AG04450 (cell line): ENCODE data around the gene C17orf100. TPM values are rescaled to one million over a fixed set of nuclear protein-coding genes. Genes with fewer than 3 reads are reported as not detected.

ENCODE experiments used
- CTCF ChIA-PET: fragments of 300-600, 350-600 bp; formaldehyde crosslinking; extraction: SDS; loops from one replicate; lab custom pipeline; 2022; ENCODE audit warnings: antibody characterized with exemption, inconsistent platforms; lab: Charles Lee
- POLR2A ChIA-PET: fragments of 350-600 bp; formaldehyde crosslinking; extraction: SDS; loops from one replicate; lab custom pipeline; 2021; ENCODE audit warnings: antibody characterized with exemption, inconsistent platforms; lab: Yijun Ruan, JAX
- DNase-seq: peaks from one replicate; pipeline ENCODE4 v3.0.0-alpha.2; 2011; ENCODE audit warnings: low read depth, low spot score
- H3K27ac ChIP-seq: one replicate; pipeline ENCODE4 v1.5.1; 2012; ENCODE audit warnings: low read depth, low read length, control low read depth
- H3K27me3 ChIP-seq: one replicate; pipeline ENCODE4 v1.6.0; 2012; ENCODE audit warnings: low read length; ENCODE audit not compliant: control insufficient read depth, insufficient read depth
- H3K4me3 ChIP-seq: 2 replicates; pipeline ENCODE4 v1.5.1; 2011; ENCODE audit warnings: mild to moderate bottlenecking, low read depth, low read length, control low read depth
- H3K9me3 ChIP-seq: 2 replicates; pipeline ENCODE4 v1.5.1; 2012; ENCODE audit warnings: low read length; ENCODE audit not compliant: control insufficient read depth, insufficient read depth
- CTCF ChIP-seq: IDR thresholded peaks from 2 replicates; pipeline ENCODE4 v1.5.1; 2011; ENCODE audit warnings: low read depth, low read length, control low read depth, inconsistent platforms
- polyA plus RNA-seq: library from polyadenylated mRNA; depleted of rRNA; stranded (reverse); fragments of >200 nt; gene quantifications from 2 replicates; pipeline ENCODE4 v1.2.3, GENCODE V29; 2011

The C17orf100 gene
- polyA plus RNA-seq, 1 experiment, result 1.8 TPM

- peaks cover 24% of the 10 kb centered on the region for H3K27me3 ChIP-seq
- no peak overlapping the region for H3K4me3 ChIP-seq
- DNase-seq, result no peak
- ChIA-PET CTCF (interaction anchor here (0.6 to 5.3 kb wide), 4 partner anchors 153 to 242 kb away, joined by 3 to 65 read pairs (median 20); no protein-coding TSS in a partner anchor), POLR2A (interaction anchor here (0.6 to 1.1 kb wide), 2 partner anchors 351 to 1579 kb away, joined by 3 read pairs; no protein-coding TSS in a partner anchor)
- TF ChIP-seq CTCF, result no peak
- no peaks in the 10 kb centered on the region for H3K9me3 ChIP-seq
- no peak overlapping the region for H3K27ac ChIP-seq
These were observed 17.3 kb downstream of the C17orf100 start for GRCh38 chr17:6668727-6669425.

- no peak for DNase-seq
- H3K27ac ChIP-seq, result no peak overlapping the region
- H3K9me3 ChIP-seq, result no peaks in the 10 kb centered on the region
- ChIA-PET CTCF (interaction anchor here (0.6 to 1.4 kb wide), 3 partner anchors 154 to 335 kb away, joined by 3 to 6 read pairs (median 3); no protein-coding TSS in a partner anchor), POLR2A (interaction anchor here (0.6 kb wide), 1 partner anchor 1579 kb away, joined by 3 read pairs; no protein-coding TSS in a partner anchor)
- H3K27me3 ChIP-seq, result peaks cover 24% of the 10 kb centered on the region
- no peak overlapping the region for H3K4me3 ChIP-seq
- no peak for TF ChIP-seq CTCF
These were observed 18.1 kb downstream of the C17orf100 start for GRCh38 chr17:6669479-6670212.

DNA sequence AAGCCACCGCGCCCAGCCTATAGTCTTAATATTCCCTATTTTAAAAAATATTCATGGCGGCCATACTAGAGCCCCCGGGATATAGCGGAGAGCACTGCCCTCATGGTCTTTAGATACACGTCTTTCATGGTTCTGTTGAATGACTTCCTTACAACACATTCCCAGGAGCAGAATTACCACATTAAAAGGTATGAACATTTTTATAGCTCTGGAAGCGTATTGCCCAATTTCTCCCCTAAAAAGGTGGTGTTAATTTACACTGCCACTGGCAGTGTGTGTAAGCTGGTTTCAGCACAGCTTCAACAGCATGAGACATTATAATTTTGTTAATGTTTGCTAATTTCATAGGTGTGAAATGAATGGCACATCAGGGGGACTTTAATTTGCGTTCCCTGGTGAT is 19.0 kb downstream of the C17orf100 start:
- no peak for TF ChIP-seq CTCF
- no peaks in the 10 kb centered on the region for H3K9me3 ChIP-seq
- DNase-seq, result no peak
- H3K4me3 ChIP-seq, result no peak overlapping the region
- H3K27ac ChIP-seq, result no peak overlapping the region
- H3K27me3 ChIP-seq, result peaks cover 24% of the 10 kb centered on the region
- POLR2A ChIA-PET, result no interaction called here
- CTCF ChIA-PET, result interaction anchor here (1.0 kb wide), 1 partner anchor 334 kb away, joined by 3 read pairs; no protein-coding TSS in a partner anchor

DNA sequence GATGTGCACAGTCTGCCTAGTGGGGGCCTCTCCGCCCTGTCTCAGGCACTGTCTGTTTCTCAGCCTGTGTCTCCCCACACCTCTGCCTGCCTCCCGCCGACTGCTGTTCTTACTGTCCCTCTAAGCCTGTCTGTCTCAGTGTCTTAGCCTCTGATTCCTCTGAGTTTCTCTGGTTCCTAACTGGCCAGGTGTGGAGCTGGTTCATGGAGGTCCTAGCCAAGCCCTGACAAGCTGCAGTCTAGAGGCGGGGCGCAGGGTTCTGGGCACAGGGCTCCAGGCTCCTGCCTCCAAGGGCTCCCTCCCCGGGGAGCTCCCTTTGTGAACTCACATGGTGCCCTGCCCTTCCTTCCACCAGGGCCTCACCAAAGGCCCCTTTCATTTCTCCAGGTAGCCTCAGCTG is 19.4 kb downstream of the C17orf100 start:
- POLR2A ChIA-PET, result no interaction called here
- Histone ChIP-seq H3K27me3 (peaks cover 24% of the 10 kb centered on the region), H3K9me3 (no peaks in the 10 kb centered on the region), H3K4me3 (no peak overlapping the region), H3K27ac (no peak overlapping the region)
- CTCF ChIA-PET, result interaction anchor here (1.0 kb wide), 1 partner anchor 323 kb away, joined by 3 read pairs; no protein-coding TSS in a partner anchor
- TF ChIP-seq CTCF, result no peak
- DNase-seq, result no peak

DNA sequence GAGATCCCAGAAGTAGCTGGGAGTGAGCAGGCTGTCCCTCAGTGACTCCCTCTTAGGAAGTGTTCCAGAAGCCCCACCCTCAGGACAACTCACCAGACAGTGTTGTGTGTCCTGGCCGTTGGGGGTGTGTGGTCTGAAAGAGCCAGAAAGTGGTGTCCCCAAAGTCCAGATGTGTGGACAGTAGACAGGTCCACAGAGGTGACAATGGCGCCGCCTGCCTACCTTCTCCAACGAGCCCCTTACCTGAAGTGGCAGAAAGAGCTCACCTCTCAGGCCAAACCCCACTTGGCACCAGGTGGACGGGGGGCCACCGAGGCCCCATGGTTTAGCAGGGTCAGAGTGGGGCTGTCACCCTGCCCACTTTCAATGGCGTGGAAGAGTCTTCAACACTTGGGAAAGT is 19.9 kb downstream of the C17orf100 start:
- DNase-seq, result no peak
- H3K4me3 ChIP-seq, result no peak overlapping the region
- POLR2A ChIA-PET, result no interaction called here
- H3K27me3 ChIP-seq, result peaks cover 24% of the 10 kb centered on the region
- H3K27ac ChIP-seq, result no peak overlapping the region
- H3K9me3 ChIP-seq, result no peaks in the 10 kb centered on the region
- CTCF ChIA-PET, result interaction anchor here (1.0 kb wide), 1 partner anchor 323 kb away, joined by 3 read pairs; no protein-coding TSS in a partner anchor
- TF ChIP-seq CTCF, result no peak
